GM21360 (cell line): ENCODE measurements around the gene HMGN1.

Experiments used
- ATAC-seq: cut with Tn5 transposase; IDR thresholded peaks from one replicate; pipeline ENCODE4 v1.9.1; 2021; ENCODE audit warnings: mild to moderate bottlenecking, moderate library complexity; ENCODE audit not compliant: unreplicated experiment

HMGN1 gene

DNA sequence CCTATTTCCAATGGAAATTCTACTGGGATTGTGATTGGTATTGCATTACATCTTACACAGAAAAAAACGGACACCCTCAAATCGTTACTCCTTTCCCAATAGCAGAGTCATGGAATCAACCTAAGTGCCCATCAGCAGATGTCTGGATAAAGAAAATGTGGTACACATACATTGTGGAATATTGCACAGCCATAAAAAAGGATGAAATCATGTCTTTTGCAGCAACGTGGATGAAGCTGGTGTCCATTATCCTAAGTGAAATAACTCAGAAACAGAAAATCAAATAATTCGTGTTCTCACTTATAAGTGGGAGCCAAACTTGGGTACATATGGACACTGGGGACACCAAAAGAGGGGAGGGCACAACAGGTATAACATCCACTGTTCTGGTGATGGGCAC, 14.3 kb downstream of the HMGN1 start:
- no peak for ATAC-seq

DNA sequence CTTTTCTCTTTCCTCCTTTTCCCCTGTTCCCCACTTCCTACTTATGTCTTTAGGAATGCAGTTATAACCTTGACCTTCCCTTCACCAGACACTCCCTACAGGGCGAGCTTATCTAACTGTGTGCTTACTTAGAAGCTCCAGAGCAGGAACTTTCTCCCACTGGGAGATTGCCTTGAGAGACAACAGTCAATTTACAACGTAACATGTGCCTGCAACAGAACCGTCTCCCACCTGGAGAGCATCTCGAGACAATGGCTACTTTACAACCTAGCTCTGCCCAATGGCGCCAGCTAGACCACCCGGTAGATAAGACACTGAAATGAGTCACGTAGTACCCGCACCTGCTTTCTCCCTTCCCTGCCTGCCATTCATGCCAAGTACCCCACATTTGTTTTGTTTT, 16.7 kb downstream of the HMGN1 start:
- ATAC-seq = no peak

DNA sequence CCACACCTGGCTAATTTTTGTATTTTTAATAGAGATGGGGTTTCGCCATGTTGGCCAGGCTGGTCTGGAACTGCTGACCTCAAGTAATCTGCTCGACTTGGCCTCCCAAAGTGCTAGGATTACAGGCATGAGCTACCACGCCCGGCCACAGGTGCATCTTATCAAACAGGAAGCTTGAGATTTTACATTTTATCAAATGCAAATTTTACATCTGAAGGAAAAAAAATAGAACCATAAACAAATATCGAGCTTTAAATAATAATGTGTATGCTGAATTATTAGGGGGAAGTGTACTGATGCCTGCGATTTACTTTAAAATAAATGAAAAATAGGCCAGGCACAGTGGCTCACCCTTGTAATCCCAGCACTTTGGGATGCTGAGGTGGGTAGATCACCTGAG, 18.9 kb downstream of the HMGN1 start:
- ATAC-seq = no peak

DNA sequence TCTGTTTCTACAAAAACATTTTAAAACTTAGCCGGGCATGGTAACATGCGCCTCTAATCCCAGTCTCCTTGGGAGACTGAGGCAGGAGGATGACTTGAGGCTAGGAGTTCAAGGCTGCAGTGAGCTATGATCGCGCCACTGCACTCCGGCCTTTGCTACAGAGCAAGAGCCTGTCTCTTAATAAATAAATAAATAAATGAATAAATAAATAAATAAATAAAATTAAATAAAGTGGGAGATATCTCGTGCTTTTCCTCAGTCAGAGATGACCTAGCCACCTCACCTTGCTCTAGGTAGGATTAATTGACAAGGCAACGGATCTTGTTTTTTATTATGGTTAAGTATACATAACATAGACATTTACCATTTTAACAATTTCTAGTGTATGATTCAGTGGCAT, 21.2 kb downstream of the HMGN1 start:
- no peak for ATAC-seq

DNA sequence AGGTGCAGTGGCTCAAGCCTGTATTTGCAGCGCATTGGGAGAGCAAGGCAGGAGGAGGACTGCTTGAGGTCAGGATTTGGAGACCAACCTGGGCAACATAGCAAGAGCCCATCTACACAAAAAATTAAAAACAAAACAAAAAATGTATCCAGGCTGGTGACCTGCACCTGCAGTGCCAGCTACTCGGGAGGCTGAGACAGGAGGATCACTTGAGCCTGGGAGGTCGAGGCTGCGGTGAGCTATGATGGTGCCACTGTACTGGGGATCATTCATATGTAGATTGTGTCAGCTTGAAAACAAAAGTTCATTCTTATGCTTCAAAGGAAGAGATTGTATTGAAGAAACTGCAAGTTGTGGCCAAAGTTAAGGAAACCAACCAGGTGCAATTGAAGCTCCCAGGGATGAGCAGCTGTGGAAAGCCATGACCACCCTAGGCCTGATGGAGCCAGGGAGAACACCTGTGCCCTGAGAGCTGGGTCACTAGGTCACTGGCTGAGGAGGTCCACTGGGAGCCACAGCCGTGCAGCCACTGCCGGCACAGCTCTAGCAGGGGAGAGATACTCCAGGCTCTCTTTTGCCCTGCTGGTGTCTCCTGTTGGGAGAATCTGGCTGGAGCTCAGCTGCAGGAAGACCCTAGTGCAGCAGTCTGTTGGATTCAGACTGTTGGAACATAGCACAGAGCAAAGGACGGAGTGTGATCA, 22.1 kb downstream of the HMGN1 start:
- ATAC-seq = no peak

DNA sequence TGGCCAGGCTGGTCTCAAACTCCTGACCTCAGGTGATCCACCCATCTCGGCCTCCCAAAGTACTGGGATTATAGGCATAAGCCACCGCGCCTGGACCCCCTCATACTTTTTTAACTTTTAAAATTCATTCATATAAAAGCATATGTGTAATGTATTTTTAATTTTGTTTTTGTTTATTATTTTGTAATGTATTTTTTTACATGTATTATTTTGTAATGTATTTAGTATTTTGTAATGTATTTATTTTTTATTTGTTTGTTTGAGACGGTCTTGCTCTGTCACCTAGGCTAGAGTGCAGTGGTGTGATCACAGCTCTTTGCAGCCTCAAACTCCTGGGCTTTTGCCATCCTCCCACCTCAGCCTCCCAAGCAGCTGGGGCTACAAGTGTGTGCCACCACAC, 23.4 kb downstream of the HMGN1 start:
- no peak for ATAC-seq

DNA sequence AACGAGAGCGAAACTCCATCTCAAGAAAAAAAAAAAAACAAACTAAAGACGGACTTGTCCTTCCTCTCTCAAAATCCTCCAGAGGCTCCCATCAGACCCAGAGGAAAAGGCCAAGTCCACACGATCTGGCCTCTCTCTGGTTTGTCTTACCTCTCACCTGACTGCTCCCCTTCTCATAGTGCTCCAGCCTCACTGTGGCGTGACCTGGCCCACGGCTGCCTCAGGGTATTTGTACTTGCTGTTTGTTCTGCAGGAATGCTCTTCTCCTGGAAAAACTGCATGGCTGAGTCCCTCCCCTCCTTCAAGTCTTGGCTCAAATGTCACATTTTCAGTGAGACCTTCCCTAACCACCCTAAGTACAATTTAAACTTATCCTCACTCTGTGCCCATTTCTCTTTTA, 27.5 kb downstream of the HMGN1 start:
- ATAC-seq = no peak

DNA sequence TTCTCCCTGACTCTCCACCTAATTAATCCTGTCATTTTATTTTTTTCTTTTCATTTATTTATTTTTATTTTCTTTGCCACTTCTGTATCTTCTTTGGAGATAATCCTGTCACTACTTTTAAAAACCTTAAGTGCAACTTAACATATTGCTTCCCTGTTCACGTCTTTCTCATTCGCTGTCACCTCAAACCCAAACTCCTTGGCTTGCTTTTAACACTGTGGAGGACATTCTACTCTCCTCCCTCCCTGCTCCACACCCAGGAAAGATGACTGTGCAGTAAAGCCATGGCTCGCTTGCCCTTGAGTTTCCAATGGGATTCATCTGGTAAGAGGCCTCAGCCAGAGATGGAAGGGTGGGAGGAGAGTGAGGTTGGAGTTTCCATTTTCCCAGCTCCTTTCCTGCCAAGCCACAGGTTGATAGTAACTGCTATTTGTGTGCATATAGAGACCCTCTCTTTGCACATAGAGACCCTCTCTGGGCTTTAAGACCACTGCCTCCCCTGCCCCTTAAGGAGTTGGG, 29.0 kb downstream of the HMGN1 start:
- ATAC-seq = no peak

DNA sequence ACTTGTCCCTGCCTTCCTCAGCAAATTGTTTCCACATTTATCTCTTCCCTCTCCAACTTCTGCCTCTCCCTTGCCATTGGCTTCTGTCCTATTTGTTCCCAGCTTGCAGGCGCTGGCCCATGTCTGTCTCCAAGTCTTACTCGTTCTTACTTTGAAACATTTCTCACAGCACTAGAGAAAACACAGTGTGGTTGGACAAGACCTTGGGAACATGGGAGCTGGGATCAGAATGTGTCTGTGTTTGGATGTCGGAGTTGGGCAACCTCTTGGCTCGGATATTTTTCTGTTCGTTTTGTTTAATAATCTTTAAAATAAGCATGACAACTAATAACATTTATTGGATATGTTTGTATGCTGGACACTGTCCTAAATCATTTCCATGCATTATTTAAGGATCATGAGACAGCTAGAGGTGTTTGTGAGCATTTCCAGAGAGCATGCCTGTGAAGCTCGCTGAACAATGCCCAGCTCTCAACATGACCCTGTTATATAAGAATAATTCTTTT, 29.6 kb downstream of the HMGN1 start:
- ATAC-seq = no peak

DNA sequence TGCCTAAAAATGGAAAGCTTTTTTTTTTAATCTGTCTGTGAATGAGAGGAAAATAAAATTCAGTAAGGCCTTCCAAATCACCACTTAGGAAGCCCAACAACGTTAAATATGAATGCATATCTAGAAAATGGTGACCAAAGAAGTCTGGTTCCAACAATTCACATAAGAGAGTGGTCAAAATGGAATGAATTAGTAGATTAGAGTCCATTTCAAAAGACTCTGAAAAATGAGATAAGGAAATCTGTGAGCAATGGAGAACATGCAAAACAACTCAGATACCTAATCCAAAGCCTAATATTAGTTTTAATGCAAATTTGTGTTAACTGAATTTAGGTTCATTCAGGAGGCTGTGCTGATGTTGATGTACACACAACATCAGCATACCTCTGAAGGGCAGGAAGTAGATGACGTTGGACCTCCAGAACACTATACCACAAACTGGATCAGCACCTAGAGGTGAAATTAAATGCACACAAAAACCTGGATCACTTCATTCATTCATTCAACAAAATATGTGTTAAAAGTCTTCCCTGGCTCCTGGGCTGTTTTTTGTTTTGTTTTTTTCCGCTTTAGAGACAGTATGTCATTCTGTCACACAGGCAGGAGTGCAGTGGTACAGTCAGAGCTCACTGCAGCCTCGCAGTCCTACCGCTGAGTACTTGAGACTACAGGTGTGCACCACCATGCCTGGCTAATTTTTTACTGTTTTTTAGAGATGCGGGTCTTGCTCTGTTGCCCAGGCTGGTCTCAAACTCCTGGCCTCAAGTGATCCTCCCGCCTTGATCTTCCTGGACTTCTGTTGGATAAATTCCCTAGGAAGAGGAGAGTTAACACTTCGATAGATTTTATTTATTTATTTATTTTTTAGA, 30.6 kb downstream of the HMGN1 start:
- ATAC-seq = no peak

DNA sequence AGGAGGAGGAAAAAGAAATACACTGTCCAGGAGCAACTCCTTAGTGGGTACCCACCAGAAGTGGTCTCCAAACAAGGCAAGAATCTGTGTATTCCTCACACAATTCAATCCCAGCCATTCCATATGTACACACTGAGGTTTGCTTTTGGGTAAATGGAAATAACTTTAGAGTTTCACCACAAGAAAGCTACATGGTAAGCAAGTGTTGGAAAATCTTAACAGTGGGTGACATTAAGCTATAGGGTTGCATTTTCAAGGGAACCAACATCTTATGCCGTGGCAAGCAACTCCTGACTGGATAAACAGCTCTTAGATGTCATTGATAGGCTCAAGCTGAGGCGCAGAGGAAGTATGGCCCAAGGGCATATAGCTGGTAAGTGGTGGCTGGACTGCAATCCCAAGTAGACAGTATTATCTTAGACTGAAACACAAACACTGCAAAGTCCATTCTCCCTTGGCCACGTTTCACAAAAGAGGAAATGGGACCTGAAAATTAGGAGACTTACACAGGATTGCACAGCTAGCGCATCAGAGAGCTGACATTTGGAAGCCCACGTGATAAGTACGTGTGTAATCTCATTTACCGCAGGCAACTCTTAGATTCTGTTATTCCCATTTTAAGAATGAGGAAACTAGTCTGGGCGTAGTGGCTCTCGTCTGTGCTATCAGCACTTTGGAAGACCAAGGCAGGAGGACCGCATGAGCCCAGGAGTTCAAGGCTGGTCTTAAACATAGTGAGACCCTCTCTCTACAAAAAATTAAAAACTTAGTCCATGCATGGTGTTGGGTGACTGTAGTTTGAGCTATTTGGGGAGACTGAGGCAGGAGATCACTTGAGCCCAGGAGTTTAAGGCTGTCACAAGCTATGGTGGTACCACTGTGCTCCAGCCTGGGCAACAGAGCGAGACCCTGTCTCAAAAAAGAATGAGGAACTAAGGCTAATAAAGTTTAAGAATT, 31.5 kb downstream of the HMGN1 start:
- no peak for ATAC-seq

DNA sequence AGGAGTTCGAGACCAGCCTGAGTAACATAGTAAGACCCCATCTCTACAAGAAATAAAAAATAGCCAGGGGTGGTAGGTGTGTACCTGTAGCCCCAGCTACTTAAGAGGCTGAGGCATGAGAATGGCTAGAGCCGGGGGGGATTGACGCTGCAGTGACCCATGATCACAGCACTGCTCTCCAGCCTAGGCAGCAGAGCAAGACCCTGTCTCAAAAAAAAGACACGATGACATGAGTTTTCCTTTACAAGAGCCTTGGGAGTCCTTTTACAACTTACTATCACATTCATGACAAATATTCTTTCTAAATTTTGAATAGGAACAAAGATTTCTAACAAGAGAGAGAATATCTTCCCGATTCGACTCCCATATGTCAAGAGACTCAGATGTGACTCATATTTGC, 32.2 kb downstream of the HMGN1 start:
- no peak for ATAC-seq

DNA sequence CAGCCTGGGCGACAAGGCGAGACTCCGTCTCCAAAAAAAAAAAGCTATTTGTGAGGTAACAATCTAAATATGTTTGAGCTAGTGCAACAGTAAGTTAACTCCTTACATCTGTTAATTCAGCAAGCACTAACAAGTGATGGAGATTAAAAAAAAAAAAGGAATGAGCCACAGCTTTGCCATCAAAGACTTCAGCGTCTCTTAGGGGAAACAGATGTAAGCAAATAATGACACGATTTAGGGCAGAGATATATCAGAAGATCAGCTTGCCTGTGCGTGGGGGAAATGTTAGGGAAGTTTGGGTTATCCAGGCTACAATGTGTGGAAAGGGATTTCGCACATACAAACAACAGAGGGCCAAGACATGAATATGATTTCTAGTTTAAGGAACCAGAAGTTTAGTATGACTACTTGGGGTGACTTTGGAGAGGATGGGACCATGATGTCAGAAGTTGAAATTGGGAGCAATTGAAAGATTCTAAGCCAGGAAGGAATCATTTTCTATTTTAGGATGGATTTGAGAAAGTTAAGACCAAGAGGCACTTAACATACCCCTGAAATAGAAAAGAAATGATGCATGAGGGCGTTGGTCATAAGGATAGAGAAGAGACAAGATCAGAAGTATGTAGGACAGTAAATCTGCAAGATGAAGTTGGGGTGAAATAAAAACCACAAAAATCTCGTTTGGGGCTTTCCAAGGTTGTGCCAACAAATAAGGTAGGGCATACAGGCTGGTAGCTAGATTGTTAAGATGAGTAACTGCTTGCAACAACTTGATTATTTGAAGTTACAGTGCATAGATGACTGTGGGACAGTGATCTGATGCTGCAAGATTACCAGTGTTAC, 33.1 kb downstream of the HMGN1 start:
- no peak for ATAC-seq

DNA sequence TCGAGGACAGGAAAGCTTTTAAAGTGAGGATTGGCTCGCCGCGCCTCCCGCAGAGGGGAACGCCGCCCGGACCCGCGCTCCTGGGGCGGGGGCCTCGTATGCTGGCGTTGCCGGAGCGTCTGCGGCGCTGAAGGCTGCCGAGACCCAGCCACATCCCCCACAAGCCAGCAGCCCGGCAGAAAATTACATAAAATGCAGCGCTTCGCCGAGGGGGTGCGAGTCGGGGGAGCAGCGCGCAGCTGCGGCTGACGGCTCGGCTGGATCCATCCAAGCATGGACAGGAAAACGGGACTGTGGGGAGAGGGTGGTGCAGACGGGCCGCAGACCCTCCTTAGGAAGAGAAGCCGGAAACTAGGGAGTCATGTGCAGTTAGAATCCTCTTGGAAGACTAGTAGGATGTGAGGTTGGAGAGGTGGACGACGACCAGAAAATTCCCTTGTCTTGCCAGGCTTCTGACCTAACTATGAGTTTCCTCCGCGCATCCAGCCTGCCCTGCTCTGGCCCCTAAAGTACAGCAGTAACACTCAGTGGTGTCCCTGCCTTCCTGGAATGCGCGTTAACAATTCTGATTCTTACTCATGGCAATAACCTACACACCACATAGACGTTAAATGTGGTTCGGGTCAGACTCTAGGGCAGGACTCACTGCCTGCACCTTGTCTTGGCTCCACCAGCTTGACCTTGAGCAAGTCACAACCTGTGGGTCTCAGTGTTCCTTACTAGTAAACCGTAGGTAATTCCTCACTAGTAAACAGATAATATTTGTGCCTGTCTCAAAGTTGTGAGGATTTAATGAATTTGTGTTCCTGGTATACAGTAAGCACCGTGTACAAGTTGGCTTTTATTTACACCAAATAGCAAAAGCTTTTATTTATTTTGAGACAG, 34.5 kb downstream of the HMGN1 start:
- ATAC-seq = no peak

DNA sequence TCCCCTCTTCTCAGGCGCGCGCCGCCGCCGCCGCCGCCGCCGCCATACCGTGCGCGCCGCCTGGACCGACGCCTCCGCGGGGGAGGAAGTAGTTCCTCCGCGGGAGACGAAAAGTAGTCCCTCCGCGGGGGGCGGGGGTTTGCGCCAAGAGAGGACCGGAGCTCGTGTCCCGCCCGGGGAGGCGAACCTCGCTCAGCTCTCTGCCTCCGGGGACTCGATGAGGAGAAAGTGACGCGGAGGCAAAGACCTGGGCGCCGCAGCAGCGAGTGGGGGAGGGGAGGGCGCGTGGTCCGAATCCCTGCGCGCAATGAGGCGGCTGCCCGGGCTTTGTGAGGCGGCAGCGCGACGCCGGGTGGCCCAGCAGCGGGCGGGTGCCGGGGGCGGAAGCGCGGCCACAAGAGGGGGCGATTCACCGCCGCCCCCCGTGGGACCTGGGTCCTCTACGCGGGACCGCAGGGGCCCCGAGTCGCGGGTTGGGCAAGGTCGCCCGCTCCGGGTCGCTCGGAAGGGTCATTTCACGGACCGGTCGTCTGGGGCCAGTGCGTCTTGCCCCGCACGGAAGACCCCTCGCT, 35.2 kb downstream of the HMGN1 start, which contains the start of gene BRWD1:
Gene BRWD1 (minus strand): TSS at position 62 of the 572 bp plus-strand sequence. CDS start 141 bp downstream, outside the sequence.
- peak; percentile 43 for ATAC-seq

DNA sequence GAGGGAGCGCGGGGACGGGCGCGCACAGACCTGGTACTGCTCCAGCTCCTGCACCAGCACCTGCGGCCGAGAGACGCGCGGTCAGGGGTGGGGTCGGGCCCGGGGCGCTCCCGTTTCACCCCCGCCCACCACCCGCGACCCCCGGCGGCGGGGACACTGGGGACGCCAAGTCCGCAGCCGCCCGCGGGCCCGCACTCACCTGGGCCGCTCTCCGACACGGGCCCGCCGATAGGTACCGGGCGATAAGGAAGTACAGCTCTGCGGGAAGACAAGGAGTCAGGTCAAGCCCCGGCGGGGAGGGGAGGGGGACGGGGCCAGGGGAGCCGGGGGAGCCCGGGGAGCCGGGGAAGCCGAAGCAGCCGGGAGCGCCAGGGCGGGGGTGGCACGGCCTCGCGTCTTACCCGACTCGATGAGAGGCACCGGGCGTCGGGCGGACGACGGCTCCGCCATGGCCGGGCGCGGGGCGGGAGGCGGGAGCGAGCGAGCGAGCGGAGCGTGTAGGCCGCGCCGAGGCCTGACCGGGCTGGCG, 35.8 kb downstream of the HMGN1 start:
- ATAC-seq = peak; percentile 2

DNA sequence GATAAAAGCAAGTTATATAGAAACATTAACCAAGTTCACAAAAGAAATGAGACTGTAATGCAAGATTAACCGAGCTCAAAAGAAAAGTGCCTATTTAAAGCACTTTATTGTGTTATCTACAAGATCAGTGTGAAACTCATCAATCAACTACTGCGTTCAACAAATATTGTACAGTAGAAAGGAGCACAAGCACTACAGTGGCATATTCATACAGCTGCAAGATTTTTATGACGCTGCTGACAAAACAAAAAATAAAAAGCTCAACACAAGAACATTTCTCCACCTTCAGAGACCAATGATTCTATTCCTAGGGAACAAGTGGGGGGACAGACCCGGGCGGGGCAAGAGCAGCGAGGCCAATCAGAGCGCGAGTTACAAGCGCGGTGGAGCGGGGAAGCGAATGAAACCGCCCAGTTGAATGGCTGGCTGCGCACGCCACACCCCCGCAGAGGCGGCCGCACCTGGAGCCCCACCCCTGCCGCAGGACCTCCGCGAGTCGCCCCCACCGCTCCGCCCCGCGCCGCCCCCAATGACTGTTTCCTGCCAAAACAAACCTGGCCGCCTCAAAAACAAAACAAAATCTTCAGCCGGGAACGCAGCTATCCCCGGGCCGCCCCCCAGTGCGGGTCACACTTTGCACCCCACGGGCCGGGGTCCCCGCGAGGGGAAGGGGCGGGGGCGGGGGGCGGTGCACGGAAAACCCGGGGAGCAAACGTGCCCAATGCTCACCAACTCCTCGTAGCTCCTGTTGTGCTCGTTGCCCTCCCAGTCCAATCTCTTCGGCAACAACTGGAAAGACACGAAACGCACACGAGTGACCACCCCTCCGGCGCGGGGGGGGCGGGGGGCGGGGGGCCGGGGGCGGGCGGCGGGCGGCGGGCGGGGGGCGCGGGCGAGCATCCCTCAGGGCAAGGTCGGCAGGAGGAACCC, 36.5 kb downstream of the HMGN1 start:
- ATAC-seq = peak; percentile 64
